ENCODE data around the gene BGLAP.

Gene BGLAP

GRCh38 chr1:156236164-156236563 lies 5.8 kb upstream of the BGLAP start:
- TF ChIP-seq, protein P1, sequence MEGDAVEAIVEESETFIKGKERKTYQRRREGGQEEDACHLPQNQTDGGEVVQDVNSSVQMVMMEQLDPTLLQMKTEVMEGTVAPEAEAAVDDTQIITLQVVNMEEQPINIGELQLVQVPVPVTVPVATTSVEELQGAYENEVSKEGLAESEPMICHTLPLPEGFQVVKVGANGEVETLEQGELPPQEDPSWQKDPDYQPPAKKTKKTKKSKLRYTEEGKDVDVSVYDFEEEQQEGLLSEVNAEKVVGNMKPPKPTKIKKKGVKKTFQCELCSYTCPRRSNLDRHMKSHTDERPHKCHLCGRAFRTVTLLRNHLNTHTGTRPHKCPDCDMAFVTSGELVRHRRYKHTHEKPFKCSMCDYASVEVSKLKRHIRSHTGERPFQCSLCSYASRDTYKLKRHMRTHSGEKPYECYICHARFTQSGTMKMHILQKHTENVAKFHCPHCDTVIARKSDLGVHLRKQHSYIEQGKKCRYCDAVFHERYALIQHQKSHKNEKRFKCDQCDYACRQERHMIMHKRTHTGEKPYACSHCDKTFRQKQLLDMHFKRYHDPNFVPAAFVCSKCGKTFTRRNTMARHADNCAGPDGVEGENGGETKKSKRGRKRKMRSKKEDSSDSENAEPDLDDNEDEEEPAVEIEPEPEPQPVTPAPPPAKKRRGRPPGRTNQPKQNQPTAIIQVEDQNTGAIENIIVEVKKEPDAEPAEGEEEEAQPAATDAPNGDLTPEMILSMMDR (IDR thresholded peaks at IDR 0.05; ENCODE audit: borderline replicate concordance, insufficient read depth, low read depth, low read length): no peak
- H3K4me3 ChIP-seq (ENCODE audit: low read depth, low read length): no peak overlapping the region

DNA sequence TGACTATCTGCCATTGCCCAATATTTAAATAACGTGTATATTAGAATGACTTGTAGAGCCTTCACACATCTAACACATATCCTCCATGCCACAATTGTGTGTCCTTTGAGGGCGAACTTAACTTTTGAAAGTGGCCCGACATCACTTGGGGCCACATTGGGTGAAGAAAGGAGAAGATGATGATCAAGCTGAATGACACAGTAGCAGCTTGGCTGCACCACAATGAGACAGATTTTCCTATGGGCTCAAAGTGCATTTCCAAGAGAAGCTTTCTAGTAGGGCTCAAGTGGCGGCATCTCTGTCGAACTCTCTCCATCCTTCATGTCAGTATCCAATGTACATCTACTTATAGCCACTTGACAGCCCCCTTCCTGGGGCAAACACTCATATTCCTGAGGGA lies 3.7 kb upstream of the BGLAP start:
- no peak overlapping the region for H3K4me3 ChIP-seq (ENCODE audit: low read depth, low read length)
- TF ChIP-seq, protein P1 (IDR thresholded peaks at IDR 0.05; ENCODE audit: borderline replicate concordance, insufficient read depth, low read depth, low read length): no peak

DNA sequence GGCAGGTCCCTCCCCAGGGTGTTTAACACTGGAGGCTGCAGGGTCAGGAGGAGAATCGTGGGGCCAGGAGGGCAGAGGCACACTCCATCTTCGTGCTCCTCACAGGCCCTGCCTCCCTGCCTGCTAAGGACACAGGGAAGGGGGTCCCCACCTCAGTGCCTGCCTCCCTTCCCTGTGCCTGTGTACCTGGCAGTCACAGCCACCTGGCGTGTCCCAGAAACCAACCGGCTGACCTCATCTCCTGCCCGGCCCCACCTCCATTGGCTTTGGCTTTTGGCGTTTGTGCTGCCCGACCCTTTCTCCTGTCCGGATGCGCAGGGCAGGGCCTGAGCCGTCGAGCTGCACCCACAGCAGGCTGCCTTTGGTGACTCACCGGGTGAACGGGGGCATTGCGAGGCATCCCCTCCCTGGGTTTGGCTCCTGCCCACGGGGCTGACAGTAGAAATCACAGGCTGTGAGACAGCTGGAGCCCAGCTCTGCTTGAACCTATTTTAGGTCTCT lies 623 bp upstream of the BGLAP start:
- H3K4me3 ChIP-seq (ENCODE audit: low read depth, low read length): no peak overlapping the region
- TF ChIP-seq, protein P1 (IDR thresholded peaks at IDR 0.05; ENCODE audit: borderline replicate concordance, insufficient read depth, low read depth, low read length): no peak

- TF ChIP-seq, protein P1 (IDR thresholded peaks at IDR 0.05; ENCODE audit: borderline replicate concordance, insufficient read depth, low read depth, low read length): no peak
Measured at GRCh38 chr1:156242738-156243137, 754 bp downstream of the BGLAP start.

DNA sequence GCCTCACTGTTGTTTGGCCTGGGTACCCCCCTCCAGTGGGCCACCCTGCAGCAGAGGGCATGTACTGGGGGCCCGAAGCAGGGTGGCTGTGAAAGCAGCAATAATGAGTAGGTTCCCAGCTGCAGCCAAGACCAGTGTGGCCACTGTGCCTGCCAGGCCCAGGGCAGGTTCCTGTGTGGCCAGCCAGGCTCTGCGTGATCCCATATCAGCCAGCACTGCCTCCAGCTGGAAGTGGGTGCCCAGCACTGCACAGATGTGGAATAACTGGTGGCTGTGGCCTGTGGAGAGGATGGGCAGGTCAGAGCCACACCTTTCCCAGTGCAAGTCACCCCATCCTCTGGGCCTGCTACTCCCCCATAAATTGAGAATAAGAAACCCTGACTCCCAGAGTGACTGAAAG lies 2.1 kb downstream of the BGLAP start:
- H3K4me3 ChIP-seq (ENCODE audit: low read depth, low read length): no peak overlapping the region
- TF ChIP-seq, protein P1 (IDR thresholded peaks at IDR 0.05; ENCODE audit: borderline replicate concordance, insufficient read depth, low read depth, low read length): no peak

More at GRCh38 chr1:156242738-156243137, 754 bp downstream of the BGLAP start:
- H3K4me3 ChIP-seq (ENCODE audit: low read depth, low read length): no peak overlapping the region

DNA sequence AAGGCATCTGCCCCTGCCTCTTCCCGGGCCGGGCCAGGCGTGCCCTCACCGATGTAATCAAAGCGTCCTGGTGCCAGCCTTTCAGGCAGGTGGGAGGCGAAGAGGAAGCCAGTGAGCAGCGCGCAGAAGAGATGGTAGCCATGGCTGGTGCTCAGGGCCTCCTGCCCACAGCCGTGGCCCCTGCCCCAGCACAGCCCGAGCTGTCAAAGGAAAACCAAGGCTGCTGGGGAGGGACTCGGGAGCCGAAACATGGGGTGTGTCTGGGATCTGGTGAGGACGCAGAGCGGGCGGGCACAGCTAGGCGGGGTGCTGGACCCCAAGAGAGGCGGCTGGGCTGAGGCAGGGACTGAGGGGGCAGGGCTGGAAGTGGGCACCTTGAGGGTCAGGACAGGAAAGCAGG lies 2.7 kb downstream of the BGLAP start:
- TF ChIP-seq, protein P1 (IDR thresholded peaks at IDR 0.05; ENCODE audit: borderline replicate concordance, insufficient read depth, low read depth, low read length): no peak
- H3K4me3 ChIP-seq (ENCODE audit: low read depth, low read length): no peak overlapping the region

GRCh38 chr1:156245451-156246232 lies 3.7 kb downstream of the BGLAP start:
- H3K4me3 ChIP-seq (ENCODE audit: low read depth, low read length): peak overlapping the region; percentile 49
- TF ChIP-seq, protein P1 (IDR thresholded peaks at IDR 0.05; ENCODE audit: borderline replicate concordance, insufficient read depth, low read depth, low read length): no peak

Data from GM12875 (cell line).